Neural progenitor cell (in vitro differentiated cells): ENCODE results near the gene HS2ST1. TPM values are rescaled to one million over a fixed set of nuclear protein-coding genes. Genes with fewer than 3 reads are reported as not detected.

Experiments used
- DNase-seq: peaks from one replicate; pipeline ENCODE4 v3.0.0-alpha.2; 2016; ENCODE audit warnings: low spot score
- H2AFZ ChIP-seq: fragments of 200-600 bp; sonication (generic); replicated peaks from 2 replicates; pipeline ENCODE4 v1.6.1; 2016; ENCODE audit warnings: antibody characterized with exemption
- H3F3A ChIP-seq: fragments of 200-600 bp; sonication (generic); 2 replicates; pipeline ENCODE4 v1.6.1; 2016; ENCODE audit warnings: antibody characterized with exemption, low read depth
- H3K27ac ChIP-seq: fragments of 200-600 bp; sonication (generic); 2 replicates; pipeline ENCODE4 v1.5.1; 2016; ENCODE audit warnings: mild to moderate bottlenecking
- H3K27me3 ChIP-seq: fragments of 200-600 bp; sonication (generic); 2 replicates; pipeline ENCODE4 v1.6.1; 2016; ENCODE audit warnings: mild to moderate bottlenecking, moderate library complexity
- H3K36me3 ChIP-seq: fragments of 200-600 bp; sonication (generic); 2 replicates; pipeline ENCODE4 v1.5.1; 2016
- H3K4me1 ChIP-seq: fragments of 200-600 bp; sonication (generic); 2 replicates; pipeline ENCODE4 v1.6.1; 2016; ENCODE audit warnings: mixed run types
- H3K4me2 ChIP-seq: fragments of 200-600 bp; sonication (generic); 2 replicates; pipeline ENCODE4 v1.6.1; 2016
- H3K4me3 ChIP-seq: fragments of 200-600 bp; sonication (generic); 2 replicates; pipeline ENCODE4 v1.5.1; 2016
- H3K79me2 ChIP-seq: fragments of 200-600 bp; sonication (generic); 2 replicates; pipeline ENCODE4 v1.6.1; 2016; ENCODE audit warnings: low read depth
- H3K9ac ChIP-seq: fragments of 200-600 bp; sonication (generic); 2 replicates; pipeline ENCODE4 v1.6.1; 2016
- H3K9me3 ChIP-seq: fragments of 200-600 bp; sonication (generic); 2 replicates; pipeline ENCODE4 v1.5.1; 2016; ENCODE audit warnings: low read depth
- H4K20me1 ChIP-seq: fragments of 200-600 bp; sonication (generic); 2 replicates; pipeline ENCODE4 v1.6.1; 2016; ENCODE audit warnings: low read depth
- H3K27ac Mint-ChIP-seq: 3 replicates; pipeline ENCODE4 v1.8.0; 2021; ENCODE audit warnings: mixed read lengths
- H3K27me3 Mint-ChIP-seq: 2 replicates; pipeline ENCODE4 v1.8.0; 2022; ENCODE audit warnings: low read depth, mild to moderate bottlenecking, inconsistent platforms, moderate library complexity, mixed read lengths; ENCODE audit not compliant: insufficient read depth
- H3K36me3 Mint-ChIP-seq: 3 replicates; pipeline ENCODE4 v1.8.0; 2021; ENCODE audit warnings: mixed read lengths
- H3K4me1 Mint-ChIP-seq: 3 replicates; pipeline ENCODE4 v1.8.0; 2021; ENCODE audit warnings: mixed read lengths
- H3K4me3 Mint-ChIP-seq: 3 replicates; pipeline ENCODE4 v1.8.0; 2021; ENCODE audit warnings: mild to moderate bottlenecking, moderate library complexity, mixed read lengths
- H3K9me3 Mint-ChIP-seq: 3 replicates; pipeline ENCODE4 v1.8.0; 2020; ENCODE audit warnings: mixed read lengths
- CTCF ChIP-seq: fragments of 200-600 bp; sonication (generic); IDR thresholded peaks from 2 replicates; pipeline ENCODE4 v1.5.1; 2017; ENCODE audit warnings: antibody characterized with exemption, mild to moderate bottlenecking
- EZH2 ChIP-seq: fragments of 200-600 bp; sonication (generic); IDR thresholded peaks from 2 replicates; pipeline ENCODE4 v1.6.1; 2017; ENCODE audit warnings: antibody characterized with exemption, mild to moderate bottlenecking, moderate library complexity
- EZH2phosphoT487 ChIP-seq: fragments of 200-600 bp; sonication (generic); IDR thresholded peaks from 2 replicates; pipeline ENCODE4 v1.6.1; 2017; ENCODE audit warnings: antibody characterized with exemption
- total RNA-seq: library from RNA; depleted of rRNA; stranded (reverse); fragments of >200 nt; gene quantifications from 2 replicates; pipeline ENCODE4 v1.2.3, GENCODE V29; 2015; ENCODE audit warnings: low replicate concordance

HS2ST1 gene
- total RNA-seq, 1 donor from 2014 or later: 33.2 TPM

GRCh38 chr1:87106144-87106543, 191.7 kb downstream of the HS2ST1 start:
- H3K4me1 ChIP-seq: no peaks in the 10 kb centered on the region
- Mint-ChIP-seq H3K4me1 (no peaks in the 10 kb centered on the region), H3K27me3 (no peaks in the 10 kb centered on the region), H3K36me3 (peaks cover 6% of the 10 kb centered on the region), H3K9me3 (no peaks in the 10 kb centered on the region), H3K27ac (no peak overlapping the region), H3K4me3 (no peak overlapping the region)
- no peaks in the 10 kb centered on the region for H3K27me3 ChIP-seq
- H3F3A ChIP-seq: no peaks in the 10 kb centered on the region
- no peak for DNase-seq
- H2AFZ ChIP-seq: no peak overlapping the region
- H3K79me2 ChIP-seq: no peaks in the 10 kb centered on the region
- H3K27ac ChIP-seq: no peak overlapping the region
- H3K4me3 ChIP-seq: no peak overlapping the region
- no peaks in the 10 kb centered on the region for H4K20me1 ChIP-seq
- TF ChIP-seq EZH2: no peak
- TF ChIP-seq CTCF: no peak
- TF ChIP-seq EZH2phosphoT487: no peak
- H3K36me3 ChIP-seq: no peaks in the 10 kb centered on the region
- H3K9ac ChIP-seq: no peak overlapping the region
- H3K4me2 ChIP-seq: no peak overlapping the region
- H3K9me3 ChIP-seq: no peaks in the 10 kb centered on the region

- H3K27me3 ChIP-seq: no peaks in the 10 kb centered on the region
- H3F3A ChIP-seq: no peaks in the 10 kb centered on the region
- Mint-ChIP-seq H3K27ac (no peak overlapping the region), H3K4me3 (no peak overlapping the region), H3K36me3 (peaks cover 4% of the 10 kb centered on the region), H3K9me3 (no peaks in the 10 kb centered on the region), H3K4me1 (peaks cover 2% of the 10 kb centered on the region), H3K27me3 (no peaks in the 10 kb centered on the region)
- no peaks in the 10 kb centered on the region for H3K79me2 ChIP-seq
- H2AFZ ChIP-seq: no peak overlapping the region
- no peaks in the 10 kb centered on the region for H3K36me3 ChIP-seq
- H3K9ac ChIP-seq: no peak overlapping the region
- H3K4me1 ChIP-seq: no peaks in the 10 kb centered on the region
- DNase-seq: no peak
- H3K4me3 ChIP-seq: no peak overlapping the region
- TF ChIP-seq CTCF: no peak
- no peak for TF ChIP-seq EZH2phosphoT487
- TF ChIP-seq EZH2: no peak
- no peaks in the 10 kb centered on the region for H3K9me3 ChIP-seq
- H4K20me1 ChIP-seq: no peaks in the 10 kb centered on the region
- no peak overlapping the region for H3K4me2 ChIP-seq
- H3K27ac ChIP-seq: no peak overlapping the region
Observed at GRCh38 chr1:87106867-87107266, 192.4 kb downstream of the HS2ST1 start.

GRCh38 chr1:87108228-87108627, 193.8 kb downstream of the HS2ST1 start:
- H2AFZ ChIP-seq: no peak overlapping the region
- no peaks in the 10 kb centered on the region for H3F3A ChIP-seq
- H3K4me2 ChIP-seq: no peak overlapping the region
- Mint-ChIP-seq H3K36me3 (peaks cover 3% of the 10 kb centered on the region), H3K9me3 (no peaks in the 10 kb centered on the region), H3K4me3 (no peak overlapping the region), H3K4me1 (peaks cover 6% of the 10 kb centered on the region), H3K27ac (no peak overlapping the region), H3K27me3 (no peaks in the 10 kb centered on the region)
- H4K20me1 ChIP-seq: no peaks in the 10 kb centered on the region
- no peak for DNase-seq
- H3K27ac ChIP-seq: no peak overlapping the region
- no peak overlapping the region for H3K9ac ChIP-seq
- TF ChIP-seq EZH2 (no peak), CTCF (no peak), EZH2phosphoT487 (no peak)
- no peaks in the 10 kb centered on the region for H3K4me1 ChIP-seq
- no peaks in the 10 kb centered on the region for H3K9me3 ChIP-seq
- no peaks in the 10 kb centered on the region for H3K36me3 ChIP-seq
- H3K4me3 ChIP-seq: no peak overlapping the region
- H3K79me2 ChIP-seq: no peaks in the 10 kb centered on the region
- H3K27me3 ChIP-seq: no peaks in the 10 kb centered on the region
